ENCODE measurements around the gene TMUB1. TPM values are rescaled to one million over a fixed set of nuclear protein-coding genes. Genes with fewer than 3 reads are reported as not detected.

The TMUB1 gene
- total and polyA plus RNA-seq, 9 of the 15 experiments (the other 6 are each of a cell fraction or from before 2014, with no cell fraction given): 0.14 to 241 (median 74.1) TPM

DNA sequence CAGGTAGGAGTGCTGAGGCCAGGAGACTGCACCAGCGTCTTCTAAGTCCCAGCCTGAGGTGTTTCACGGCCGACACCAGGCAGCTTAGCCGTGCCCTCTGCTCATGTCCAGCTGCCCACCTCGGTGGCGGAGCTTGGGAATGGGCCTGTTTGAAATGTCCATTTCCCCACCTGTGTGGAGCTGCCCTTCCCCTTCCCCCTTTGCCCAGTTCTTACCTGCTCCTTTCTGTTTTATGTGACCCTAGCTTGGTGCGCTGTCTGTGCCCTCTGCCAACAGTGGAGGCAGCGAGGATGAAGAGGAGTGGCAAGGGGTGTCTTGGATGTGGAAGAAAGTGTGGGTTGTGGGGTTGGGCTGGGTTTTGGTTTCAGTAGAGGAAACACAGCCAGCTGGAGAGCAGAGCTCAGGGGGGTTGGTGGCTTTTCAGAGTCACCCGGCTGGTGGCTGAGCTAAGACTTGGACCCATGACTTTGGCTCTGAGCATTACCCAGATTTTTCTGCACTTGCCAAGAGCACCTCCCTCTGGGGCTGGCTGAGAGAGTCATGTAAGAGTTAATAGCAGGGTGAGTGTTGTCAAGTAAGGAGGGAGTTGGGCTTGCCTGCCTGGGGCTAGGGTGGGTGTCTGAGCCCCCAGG is 46.8 kb upstream of the TMUB1 start:
- Histone ChIP-seq H4K20me1 (replicated peaks; ENCODE audit: control insufficient read depth, insufficient read depth, low read length) (peaks cover 4% of the 10 kb centered on the region), H3K9ac (ENCODE audit: insufficient read depth in 1 of 2, low read depth in 2 of 2, low read length in 2 of 2) (0 out of 4 replicates have a peak overlapping the region, but pooled peaks of 1 of the 2 experiments have one; percentile 20), H3K4me3 (no peak overlapping the region), H3K4me1 (replicated peaks in 1 of 2; ENCODE audit: control insufficient read depth in 2 of 2, insufficient read depth in 2 of 2, low read length in 2 of 2) (peaks cover 0 to 21% of the 10 kb centered on the region in 2 experiments; a peak in 1 of 5 replicates), H3K36me3 (ENCODE audit: control insufficient read depth, insufficient read depth, low read length) (peaks cover 95% of the 10 kb centered on the region), H3K27me3 (ENCODE audit: control insufficient read depth in 2 of 2, insufficient read depth in 2 of 2, low read length in 2 of 2) (no peaks in the 10 kb centered on the region; a peak in 1 of 5 replicates), H3K4me2 (ENCODE audit: insufficient read depth, low read length) (no peak overlapping the region), H3K27ac (ENCODE audit: extremely low read depth, low read depth, low read length) (no peak overlapping the region), H3K9me3 (replicated peaks; ENCODE audit: control insufficient read depth, insufficient read depth, low read depth, low read length) (no peaks in the 10 kb centered on the region), H3K79me2 (ENCODE audit: control insufficient read depth, insufficient read depth, low read length) (no peaks in the 10 kb centered on the region; the same call in 2 of the 3 replicates), H2AFZ (ENCODE audit: low read depth, low read length) (no peak overlapping the region), H3K9me1 (ENCODE audit: control insufficient read depth, insufficient read depth, low read length) (peaks cover 5% of the 10 kb centered on the region)
- intact Hi-C loops (cut with micrococcal nuclease): no loop called here
- ChIA-PET POLR2A (interaction anchor here (0.6 to 2.0 kb wide), 5 partner anchors 9 to 322 kb away, joined by 3 to 5 read pairs (median 3); no protein-coding TSS in a partner anchor), CTCF (ENCODE audit: low intra/inter-chr PET ratio) (interaction anchor here (0.5 kb wide), 1 partner anchor 86 kb away, joined by 3 read pairs; no protein-coding TSS in a partner anchor)
- WGBS (ENCODE audit: insufficient coverage, low coverage, missing lambda C conversion rate): 92% methylated on average over 9 of the region's 9 CpGs
- no peak for DNase-seq (ENCODE audit: extremely low read depth in 1 of 4, low spot score in 3 of 4)
- no peak for FAIRE-seq
- no peak for ATAC-seq
- TF ChIP-seq YBX1 (IDR thresholded peaks at IDR 0.05) (no peak), RBM34 (IDR thresholded peaks at IDR 0.05; ENCODE audit: borderline replicate concordance, insufficient read depth, low read length) (no peak), POLR3G (IDR thresholded peaks at IDR 0.05; ENCODE audit: extremely low read depth, insufficient read length, insufficient replicate concordance) (no peak), MCM5 (IDR thresholded peaks at IDR 0.05; ENCODE audit: low read depth) (no peak), NFIX (CRISPR knock-in tag; IDR thresholded peaks at IDR 0.05; ENCODE audit: low read depth) (no peak), ZNF57 (CRISPR knock-in tag; IDR thresholded peaks at IDR 0.05) (no peak), TAF1 (IDR thresholded peaks at IDR 0.05; ENCODE audit: control insufficient read depth, extremely low read depth, insufficient read depth, low read length, severe bottlenecking) (no peak)
- TF ChIP-seq, protein P1, sequence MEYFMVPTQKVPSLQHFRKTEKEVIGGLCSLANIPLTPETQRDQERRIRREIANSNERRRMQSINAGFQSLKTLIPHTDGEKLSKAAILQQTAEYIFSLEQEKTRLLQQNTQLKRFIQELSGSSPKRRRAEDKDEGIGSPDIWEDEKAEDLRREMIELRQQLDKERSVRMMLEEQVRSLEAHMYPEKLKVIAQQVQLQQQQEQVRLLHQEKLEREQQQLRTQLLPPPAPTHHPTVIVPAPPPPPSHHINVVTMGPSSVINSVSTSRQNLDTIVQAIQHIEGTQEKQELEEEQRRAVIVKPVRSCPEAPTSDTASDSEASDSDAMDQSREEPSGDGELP (CRISPR knock-in tag; IDR thresholded peaks at IDR 0.05; ENCODE audit: borderline replicate concordance): no peak
- BruUV-seq (replicated peaks): no TSS peak
- in situ Hi-C loops (cut with MboI): no loop called here

Data from K562 (cell line).